Kidney epithelial cell (primary cell): ENCODE data around the gene FAM120B. TPM values are rescaled to one million over a fixed set of nuclear protein-coding genes. Genes with fewer than 3 reads are reported as not detected.
"Not testable (repeated sequence)": the region's sequence is repeated elsewhere in the genome, so short reads cannot be mapped to it uniquely, and the experiment has no call there.

Source experiments
- DNase-seq: peaks from one replicate; pipeline ENCODE4 v3.0.0-alpha.2; 2010; ENCODE audit warnings: low read depth
- H3K27me3 ChIP-seq: 2 replicates; pipeline ENCODE4 v1.6.0; 2011; ENCODE audit warnings: low read length; ENCODE audit not compliant: control insufficient read depth, insufficient read depth
- H3K36me3 ChIP-seq: 2 replicates; pipeline ENCODE4 v1.5.1; 2011; ENCODE audit warnings: low read length; ENCODE audit not compliant: control insufficient read depth, insufficient read depth
- H3K4me3 ChIP-seq: 2 replicates; pipeline ENCODE4 v1.5.1; 2011; ENCODE audit warnings: low read depth, mild to moderate bottlenecking, control low read depth, low read length
- CTCF ChIP-seq: IDR thresholded peaks from 2 replicates; pipeline ENCODE4 v1.5.1; 2011; ENCODE audit warnings: mild to moderate bottlenecking, moderate library complexity, low read length, control low read depth, inconsistent platforms; ENCODE audit not compliant: insufficient read depth, poor library complexity, severe bottlenecking
- total RNA-seq: library from RNA; depleted of rRNA; stranded (reverse); fragments of >200 nt; gene quantifications from 2 replicates; pipeline ENCODE4 v1.2.3, GENCODE V29; 2015

Gene FAM120B
- total RNA-seq, 1 donor from 2014 or later, result 12.4 TPM

GRCh38 chr6:170317718-170318117 lies 11.2 kb downstream of the FAM120B start:
- Histone ChIP-seq H3K27me3 (no peaks in the 10 kb centered on the region), H3K36me3 (no peaks in the 10 kb centered on the region), H3K4me3 (no peak overlapping the region)
- DNase-seq, result no peak
- no peak for TF ChIP-seq CTCF

- no peak for DNase-seq
- no peak for TF ChIP-seq CTCF
- Histone ChIP-seq H3K4me3 (no peak overlapping the region), H3K27me3 (no peaks in the 10 kb centered on the region), H3K36me3 (peaks cover 1% of the 10 kb centered on the region)
Measured at GRCh38 chr6:170329321-170329720, 22.8 kb downstream of the FAM120B start.

GRCh38 chr6:170335199-170335598 lies 28.6 kb downstream of the FAM120B start:
- not testable (repeated sequence) for H3K4me3 ChIP-seq, H3K36me3 ChIP-seq, DNase-seq, H3K27me3 ChIP-seq

GRCh38 chr6:170344631-170345576 lies 38.3 kb downstream of the FAM120B start:
- Histone ChIP-seq H3K27me3 (no peaks in the 10 kb centered on the region), H3K4me3 (no peak overlapping the region), H3K36me3 (no peaks in the 10 kb centered on the region)
- DNase-seq, result peak; percentile 43
- TF ChIP-seq CTCF, result no peak

- no peak for DNase-seq
Measured at GRCh38 chr6:170345662-170346061, 39.1 kb downstream of the FAM120B start.

GRCh38 chr6:170346649-170347048 lies 40.1 kb downstream of the FAM120B start:
- no peak for TF ChIP-seq CTCF
- Histone ChIP-seq H3K4me3 (no peak overlapping the region), H3K27me3 (no peaks in the 10 kb centered on the region), H3K36me3 (peaks cover 3% of the 10 kb centered on the region)
- no peak for DNase-seq

More at GRCh38 chr6:170345662-170346061, 39.1 kb downstream of the FAM120B start:
- no peak for TF ChIP-seq CTCF
- H3K4me3 ChIP-seq, result no peak overlapping the region
- peaks cover 3% of the 10 kb centered on the region for H3K36me3 ChIP-seq
- H3K27me3 ChIP-seq, result no peaks in the 10 kb centered on the region
